Body of pancreas (tissue), 4 donors: ENCODE results near the gene FCN1.

Experiments
- CTCF ChIP-seq, 7 experiments: fragments of 450-650 bp in 4 of 7; fragments of 200-600 bp in 3 of 7; sonication (generic) in 3 of 7; IDR thresholded peaks; one replicate each; pipeline ENCODE4 v1.5.1; 2016 to 2019; ENCODE audit warnings: antibody characterized with exemption in 7 of 7
- POLR2A ChIP-seq, 3 donors: fragments of 450-650 bp; IDR thresholded peaks; one replicate each; pipeline ENCODE4 v1.6.1; 2016; ENCODE audit warnings: antibody characterized with exemption in 3 of 3, mild to moderate bottlenecking in 2 of 3

GRCh38 chr9:134951994-134952393 lies 34.3 kb upstream of the FCN1 start:
- TF ChIP-seq CTCF (IDR thresholded peaks at IDR 0.05) = no peak
- TF ChIP-seq POLR2A (IDR thresholded peaks at IDR 0.05) = no peak
